Lower leg skin (tissue), 4 donors: ENCODE results near the gene PUS10. TPM values are rescaled to one million over a fixed set of nuclear protein-coding genes. Genes with fewer than 3 reads are reported as not detected.

ENCODE experiments used
- DNase-seq, 2 donors: peaks; one replicate each; pipeline ENCODE4 v3.0.0-alpha.2; 2019; ENCODE audit warnings: low spot score in 2 of 2
- H3K4me3 ChIP-seq: fragments of 200-600 bp; sonication (generic); 2 replicates; pipeline ENCODE4 v1.5.1; 2017; ENCODE audit warnings: mild to moderate bottlenecking, low read depth; ENCODE audit not compliant: poor library complexity, severe bottlenecking
- CTCF ChIP-seq, 3 donors: fragments of 450-650 bp; IDR thresholded peaks; one replicate each; pipeline ENCODE4 v1.5.1; 2016; ENCODE audit warnings: antibody characterized with exemption in 3 of 3, mild to moderate bottlenecking in 3 of 3, moderate library complexity in 2 of 3
- POLR2A ChIP-seq, 2 donors: fragments of 450-650 bp; IDR thresholded peaks; one replicate each; pipeline ENCODE4 v1.6.1; 2016 to 2017; ENCODE audit warnings: antibody characterized with exemption in 2 of 2, mild to moderate bottlenecking in 1 of 2, moderate library complexity in 1 of 2
- WGBS, 2 donors: methylation state at CpG; one replicate each; pipeline ENCODE4 v1.1.5; 2018; 5-methylcytosine and 5-hydroxymethylcytosine counted together
- intact Hi-C: fragments of 100-400 bp; cut with DNase I; formaldehyde crosslinking; loops from one replicate; pipeline ENCODE4 v1.15.0; 2023; ENCODE audit warnings: low total_unique reads
- total RNA-seq, 4 donors: library from RNA; depleted of rRNA; stranded (reverse); fragments of >200 nt; gene quantifications; one replicate each; pipeline ENCODE4 v1.1.0, GENCODE V29; 2016

PUS10 gene, protein sequence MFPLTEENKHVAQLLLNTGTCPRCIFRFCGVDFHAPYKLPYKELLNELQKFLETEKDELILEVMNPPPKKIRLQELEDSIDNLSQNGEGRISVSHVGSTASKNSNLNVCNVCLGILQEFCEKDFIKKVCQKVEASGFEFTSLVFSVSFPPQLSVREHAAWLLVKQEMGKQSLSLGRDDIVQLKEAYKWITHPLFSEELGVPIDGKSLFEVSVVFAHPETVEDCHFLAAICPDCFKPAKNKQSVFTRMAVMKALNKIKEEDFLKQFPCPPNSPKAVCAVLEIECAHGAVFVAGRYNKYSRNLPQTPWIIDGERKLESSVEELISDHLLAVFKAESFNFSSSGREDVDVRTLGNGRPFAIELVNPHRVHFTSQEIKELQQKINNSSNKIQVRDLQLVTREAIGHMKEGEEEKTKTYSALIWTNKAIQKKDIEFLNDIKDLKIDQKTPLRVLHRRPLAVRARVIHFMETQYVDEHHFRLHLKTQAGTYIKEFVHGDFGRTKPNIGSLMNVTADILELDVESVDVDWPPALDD
- total RNA-seq = 10 to 100 TPM in 1 of 4 donors, 1 to 10 TPM in 3; 3.6 to 10.2 (median 6.0) TPM

DNA sequence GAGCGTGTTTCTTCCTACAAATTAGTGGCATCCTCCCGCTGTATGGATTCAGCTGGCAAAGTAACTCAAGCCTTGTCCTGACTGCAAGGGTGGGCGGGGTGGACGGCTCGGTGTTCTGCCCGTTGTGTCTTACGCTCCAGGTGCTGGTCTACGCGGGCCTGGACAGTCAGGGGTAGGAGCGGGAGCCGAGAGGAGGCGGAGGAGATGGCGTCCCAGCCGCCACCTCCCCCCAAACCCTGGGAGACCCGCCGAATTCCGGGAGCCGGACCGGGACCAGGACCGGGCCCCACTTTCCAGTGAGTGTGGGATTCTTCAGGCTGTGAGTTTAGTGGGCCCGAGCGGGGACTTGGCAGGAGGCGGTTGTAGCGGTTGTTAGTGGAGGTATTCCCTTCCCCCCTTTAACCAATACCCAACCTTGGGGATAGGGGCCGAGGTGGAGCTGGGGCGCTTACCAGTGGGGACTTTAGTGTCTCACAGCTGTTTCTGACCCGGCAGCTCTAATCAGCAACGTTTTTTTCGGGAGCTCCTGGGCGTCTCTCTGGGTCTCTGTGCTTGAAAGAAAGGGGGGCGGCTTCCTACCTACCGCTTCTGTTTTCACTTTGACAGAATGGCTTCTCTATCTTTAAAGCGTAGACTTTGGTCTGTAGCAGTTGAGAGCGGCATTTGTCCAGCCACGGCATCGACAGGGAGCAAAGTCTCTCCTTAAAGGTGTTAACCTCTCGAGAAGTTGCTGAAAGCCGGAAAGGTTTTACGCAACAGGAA is at the start of gene PUS10, which contains the start of gene PEX13:
Gene PUS10, minus strand, starts transcription at position 700 of the 762 bp plus-strand sequence. CDS start 6,365 bp downstream, outside the sequence.
Gene PEX13, plus strand, starts transcription at position 165 of the 762 bp plus-strand sequence. Its CDS starts 40 bp downstream, at position 205.
- H3K4me3 ChIP-seq = peak within 1 kb of the TSS; percentile 83
- no peak for TF ChIP-seq POLR2A (IDR thresholded peaks at IDR 0.05)
- TF ChIP-seq CTCF (IDR thresholded peaks at IDR 0.05) = no peak
- intact Hi-C loops = no loop called here
- DNase-seq = peak; percentile 72 to 94
- WGBS, 2 donors = 0% methylated on average over 35 to 39 of the region's 39 CpGs

GRCh38 chr2:61065714-61066709 is 48.0 kb upstream of the PUS10 start, which contains the start of gene SANBR:
Gene SANBR, plus strand, starts transcription at chr2:61065871. Its CDS starts 4,480 bp downstream, at chr2:61070351.
- TF ChIP-seq CTCF (IDR thresholded peaks at IDR 0.05) (no peak), POLR2A (IDR thresholded peaks at IDR 0.05) (no peak)
- DNase-seq = peak; percentile 79 to 91
- WGBS, 2 donors = 0 to 1% methylated on average over 26 to 46 of the region's 112 CpGs
- peak within 1 kb of the TSS; percentile 77 for H3K4me3 ChIP-seq
- intact Hi-C loops = no loop called here

DNA sequence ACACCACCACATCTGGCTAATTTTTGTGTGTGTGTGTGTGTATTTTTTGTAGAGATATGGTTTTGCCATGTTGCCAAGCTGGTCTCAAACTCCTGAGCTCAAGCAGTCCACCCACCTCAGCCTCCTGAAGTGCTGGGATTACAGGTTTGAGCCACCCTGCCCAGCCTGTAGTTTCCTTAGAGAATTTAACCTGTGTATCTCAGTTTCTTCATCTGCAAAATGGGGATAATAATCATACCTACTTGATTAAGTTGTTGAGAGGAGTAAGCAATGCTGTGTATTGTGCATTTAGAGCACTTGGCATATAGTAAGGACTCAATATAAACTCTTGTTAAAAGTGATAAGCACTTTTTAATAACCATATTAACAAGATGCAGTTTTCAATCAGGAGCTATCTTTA is 41.3 kb upstream of the PUS10 start:
- DNase-seq = no peak
- TF ChIP-seq POLR2A (IDR thresholded peaks at IDR 0.05) (no peak), CTCF (IDR thresholded peaks at IDR 0.05) (no peak)
- intact Hi-C loops = no loop called here
- no peak overlapping the region for H3K4me3 ChIP-seq

- intact Hi-C loops = no loop called here
- no peak for DNase-seq
- no peak for TF ChIP-seq POLR2A (IDR thresholded peaks at IDR 0.05)
- no peak for TF ChIP-seq CTCF (IDR thresholded peaks at IDR 0.05)
- H3K4me3 ChIP-seq = no peak overlapping the region
These were observed 39.5 kb upstream of the PUS10 start for GRCh38 chr2:61057562-61057961.

GRCh38 chr2:61055557-61055956 is 37.5 kb upstream of the PUS10 start:
- TF ChIP-seq CTCF (IDR thresholded peaks at IDR 0.05) = no peak
- TF ChIP-seq POLR2A (IDR thresholded peaks at IDR 0.05) = no peak
- WGBS, 2 donors = 53 to 69% methylated on average over 2 of the region's 2 CpGs

More at GRCh38 chr2:61055557-61055956, 37.5 kb upstream of the PUS10 start:
- H3K4me3 ChIP-seq = no peak overlapping the region
- intact Hi-C loops = no loop called here
- DNase-seq = no peak
